ENCODE measurements around the gene PTPMT1. TPM values are rescaled to one million over a fixed set of nuclear protein-coding genes. Genes with fewer than 3 reads are reported as not detected.
"Not testable (repeated sequence)": the region's sequence is repeated elsewhere in the genome, so short reads cannot be mapped to it uniquely, and the experiment has no call there.

Gene PTPMT1
- total RNA-seq, 6 donors from 2014 or later = 69.1 to 188 (median 89.9) TPM

DNA sequence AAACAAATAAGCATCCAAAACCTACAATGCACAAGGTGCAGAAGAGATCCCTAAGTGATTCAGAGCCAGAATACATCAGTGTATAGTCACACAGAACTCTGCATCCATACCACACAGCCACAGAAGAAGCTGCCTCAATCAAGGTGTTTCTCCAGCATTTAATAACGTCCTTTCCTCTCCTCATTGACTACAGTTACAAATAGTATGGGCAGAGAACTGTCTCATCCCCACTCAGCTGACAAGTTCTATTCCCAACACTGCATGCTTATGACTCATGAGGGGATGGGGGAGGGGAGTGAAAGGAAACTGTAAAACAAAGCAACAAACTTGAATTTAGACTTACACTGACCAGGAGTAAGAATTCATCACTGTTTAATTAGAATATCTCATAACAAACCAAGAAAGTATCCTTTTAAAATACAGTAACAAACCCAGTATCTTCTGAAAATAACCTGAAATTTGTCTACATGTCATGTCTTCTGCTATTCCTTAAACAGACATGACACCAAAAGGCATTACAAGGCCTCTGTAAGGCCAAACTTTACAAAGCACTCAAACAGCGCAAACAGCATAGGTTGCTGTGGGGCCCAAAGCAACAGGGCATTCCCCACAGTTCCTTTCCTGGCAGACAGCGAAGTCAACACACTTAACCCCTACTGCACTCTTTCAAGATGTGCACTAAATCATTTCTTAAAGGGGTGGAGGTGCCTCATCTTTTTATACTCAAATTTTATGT lies 41.7 kb upstream of the PTPMT1 start:
- Histone ChIP-seq H3K27ac (peak overlapping the region; percentile 59 to 76 (median 66)), H3K27me3 (no peaks in the 10 kb centered on the region)

DNA sequence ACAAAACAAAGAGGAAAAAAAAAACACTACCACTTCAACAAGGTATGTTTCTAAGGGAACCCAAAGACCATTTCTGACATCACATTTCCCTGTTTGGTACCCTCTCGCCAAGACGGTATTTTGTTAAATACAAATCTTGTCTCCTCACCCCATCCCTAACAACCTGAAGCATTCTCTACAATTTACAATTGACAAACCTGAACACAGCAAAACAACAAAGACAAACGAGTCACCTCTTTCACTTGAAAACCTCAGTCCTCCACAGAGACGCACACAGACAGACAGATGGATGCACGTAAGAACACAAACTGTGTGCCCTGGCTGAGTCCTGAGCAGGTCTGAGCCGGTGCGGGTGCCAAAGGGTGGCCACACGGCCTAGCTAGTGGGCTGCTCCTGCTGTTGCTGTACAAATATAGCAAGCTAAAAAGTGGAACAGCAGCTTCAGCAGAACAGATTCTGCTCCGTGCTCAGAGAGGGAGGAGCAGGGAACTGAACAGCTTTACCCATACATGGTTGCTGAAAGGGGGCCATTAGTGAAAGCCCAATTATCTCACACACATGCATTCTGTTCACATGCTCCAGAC lies 41.0 kb upstream of the PTPMT1 start:
- peaks cover 39 to 74% (median 50%) of the 10 kb centered on the region in 4 donors for H3K4me1 ChIP-seq
- H3K36me3 ChIP-seq = no peaks in the 10 kb centered on the region
- WGBS, 2 donors = 25 to 37% methylated on average over 9 of the region's 9 CpGs
- ATAC-seq (ENCODE audit: low FRiP score in 2 of 2) (peak in 1 of 2 donors; percentile 56), DNase-seq (peak; percentile 45 to 52)
- no peak overlapping the region for H3K4me3 ChIP-seq
- TF ChIP-seq POLR2AphosphoS5 (IDR thresholded peaks at IDR 0.05) = no peak
- TF ChIP-seq POLR2A (IDR thresholded peaks at IDR 0.05) = no peak
- TF ChIP-seq, protein P1, sequence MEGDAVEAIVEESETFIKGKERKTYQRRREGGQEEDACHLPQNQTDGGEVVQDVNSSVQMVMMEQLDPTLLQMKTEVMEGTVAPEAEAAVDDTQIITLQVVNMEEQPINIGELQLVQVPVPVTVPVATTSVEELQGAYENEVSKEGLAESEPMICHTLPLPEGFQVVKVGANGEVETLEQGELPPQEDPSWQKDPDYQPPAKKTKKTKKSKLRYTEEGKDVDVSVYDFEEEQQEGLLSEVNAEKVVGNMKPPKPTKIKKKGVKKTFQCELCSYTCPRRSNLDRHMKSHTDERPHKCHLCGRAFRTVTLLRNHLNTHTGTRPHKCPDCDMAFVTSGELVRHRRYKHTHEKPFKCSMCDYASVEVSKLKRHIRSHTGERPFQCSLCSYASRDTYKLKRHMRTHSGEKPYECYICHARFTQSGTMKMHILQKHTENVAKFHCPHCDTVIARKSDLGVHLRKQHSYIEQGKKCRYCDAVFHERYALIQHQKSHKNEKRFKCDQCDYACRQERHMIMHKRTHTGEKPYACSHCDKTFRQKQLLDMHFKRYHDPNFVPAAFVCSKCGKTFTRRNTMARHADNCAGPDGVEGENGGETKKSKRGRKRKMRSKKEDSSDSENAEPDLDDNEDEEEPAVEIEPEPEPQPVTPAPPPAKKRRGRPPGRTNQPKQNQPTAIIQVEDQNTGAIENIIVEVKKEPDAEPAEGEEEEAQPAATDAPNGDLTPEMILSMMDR (IDR thresholded peaks at IDR 0.05) = no peak
- TF ChIP-seq EP300 (IDR thresholded peaks at IDR 0.05) = no peak
- H3K27ac ChIP-seq = peak overlapping the region; percentile 59 to 76 (median 66)
- H3K27me3 ChIP-seq = no peaks in the 10 kb centered on the region
- no peaks in the 10 kb centered on the region for H3K9me3 ChIP-seq

More for the DNA sequence above, 41.7 kb upstream of the PTPMT1 start:
- peak in 1 of 2 donors; percentile 67 for DNase-seq
- Histone ChIP-seq H3K9me3 (no peaks in the 10 kb centered on the region), H3K4me3 (no peak overlapping the region), H3K36me3 (no peaks in the 10 kb centered on the region), H3K4me1 (peaks cover 42 to 79% (median 55%) of the 10 kb centered on the region in 4 donors)
- WGBS, 2 donors = 10 to 15% methylated on average over 3 of the region's 3 CpGs
- peak; percentile 84 to 89 for ATAC-seq (ENCODE audit: low FRiP score in 2 of 2)
- TF ChIP-seq, protein P1 (IDR thresholded peaks at IDR 0.05) = no peak
- TF ChIP-seq POLR2A (IDR thresholded peaks at IDR 0.05) = no peak
- TF ChIP-seq POLR2AphosphoS5 (IDR thresholded peaks at IDR 0.05) = no peak
- TF ChIP-seq EP300 (IDR thresholded peaks at IDR 0.05) = peak in 2 of 4 donors; percentile 2 to 70

DNA sequence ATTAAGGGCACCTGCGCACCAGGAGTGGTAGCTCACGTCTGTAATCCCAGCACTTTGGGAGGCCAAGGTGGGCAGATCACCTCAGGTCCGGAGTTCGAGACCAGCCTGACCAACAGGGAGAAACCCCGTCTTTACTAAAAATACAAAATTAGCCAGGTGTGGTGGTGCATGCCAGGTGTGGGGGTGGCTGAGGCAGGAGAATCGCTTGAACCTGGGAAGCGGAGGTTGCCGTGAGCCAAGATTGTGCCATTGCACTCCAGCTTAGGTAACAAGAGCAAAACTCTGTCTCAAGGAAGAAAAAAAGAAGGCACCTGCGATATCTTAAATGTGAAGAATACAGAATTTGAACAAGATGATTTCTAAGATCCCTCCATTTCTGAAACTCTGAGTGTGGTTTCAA lies 39.4 kb upstream of the PTPMT1 start:
- not testable (repeated sequence) for H3K4me3 ChIP-seq; H3K9me3 ChIP-seq; H3K27me3 ChIP-seq; DNase-seq; ATAC-seq (ENCODE audit: low FRiP score in 2 of 2); H3K36me3 ChIP-seq
- 91 to 93% methylated on average over 9 of the region's 9 CpGs for WGBS, 2 donors
- Histone ChIP-seq H3K27ac (peak overlapping the region in 1 of 4 donors; percentile 7), H3K4me1 (peaks cover 37 to 63% (median 44%) of the 10 kb centered on the region in 4 donors)

DNA sequence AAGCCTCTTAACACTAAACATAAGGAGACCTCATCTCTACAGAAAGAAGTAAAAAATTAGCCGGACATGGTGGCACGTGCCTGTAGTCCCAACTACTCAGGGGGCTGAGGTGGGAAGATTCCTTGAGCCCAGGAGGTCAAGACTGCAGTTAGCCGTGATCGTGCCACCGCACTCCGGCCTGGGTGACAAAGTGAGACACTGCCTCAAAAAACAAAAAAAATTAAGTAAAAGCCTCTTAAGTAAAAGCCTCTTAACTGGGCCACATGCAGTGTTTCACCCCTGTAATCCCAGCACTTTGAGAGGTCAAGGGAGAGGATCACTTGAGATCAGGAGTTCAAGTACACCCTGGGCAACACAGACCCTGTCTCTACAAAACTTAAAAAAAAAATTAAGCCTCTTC lies 38.2 kb upstream of the PTPMT1 start:
- H3K27me3 ChIP-seq = no peaks in the 10 kb centered on the region
- H3K4me1 ChIP-seq = peaks cover 32 to 64% (median 40%) of the 10 kb centered on the region in 4 donors
- DNase-seq = no peak
- 86 to 89% methylated on average over 6 of the region's 6 CpGs for WGBS, 2 donors
- no peak for TF ChIP-seq POLR2AphosphoS5 (IDR thresholded peaks at IDR 0.05)
- TF ChIP-seq POLR2A (IDR thresholded peaks at IDR 0.05) = no peak
- TF ChIP-seq, protein P1 (IDR thresholded peaks at IDR 0.05) = no peak
- TF ChIP-seq EP300 (IDR thresholded peaks at IDR 0.05) = no peak
- no peak overlapping the region for H3K4me3 ChIP-seq
- H3K36me3 ChIP-seq = no peaks in the 10 kb centered on the region
- H3K27ac ChIP-seq = no peak overlapping the region
- no peak for ATAC-seq (ENCODE audit: low FRiP score in 2 of 2)
- H3K9me3 ChIP-seq = no peaks in the 10 kb centered on the region

DNA sequence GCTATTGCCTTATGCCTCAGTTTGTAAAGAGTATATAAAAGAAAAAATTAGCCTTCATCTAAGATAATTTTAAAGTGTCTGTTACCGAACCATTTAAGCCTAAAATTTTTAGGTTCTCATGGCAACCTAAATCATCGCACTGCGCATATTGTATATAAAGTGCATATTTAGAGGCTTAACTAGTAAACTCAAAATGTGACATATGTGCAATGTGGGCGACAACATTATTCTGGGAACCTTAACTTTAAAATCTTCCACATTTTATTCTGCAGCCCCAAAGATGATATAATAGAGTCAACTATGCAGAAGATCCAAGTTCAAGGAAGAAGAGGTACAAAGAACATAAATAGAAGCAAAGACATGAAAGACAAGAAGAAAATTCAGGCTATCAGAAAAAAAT lies 35.4 kb upstream of the PTPMT1 start:
- no peak for ATAC-seq (ENCODE audit: low FRiP score in 2 of 2)

DNA sequence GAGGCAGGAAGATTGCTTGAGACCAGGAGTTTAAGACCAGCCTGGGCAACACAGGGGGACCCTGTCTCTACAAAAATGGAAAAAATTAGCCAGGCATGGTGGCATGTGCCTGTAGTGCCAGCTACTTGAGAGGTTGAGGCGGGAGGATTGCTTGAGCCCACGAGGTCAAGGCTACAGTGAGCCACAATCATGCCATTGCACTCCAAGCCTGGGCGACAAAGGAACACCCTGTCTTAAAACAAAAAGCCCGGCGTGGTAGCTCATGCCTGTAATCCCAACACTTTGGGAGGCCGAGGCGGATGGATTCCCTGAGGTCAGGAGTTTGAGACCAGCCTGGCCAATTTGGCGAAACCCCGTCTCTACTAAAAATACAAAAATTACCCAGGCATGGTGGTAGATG lies 34.7 kb upstream of the PTPMT1 start:
- H3K4me3 ChIP-seq; H3K27ac ChIP-seq; ATAC-seq (ENCODE audit: low FRiP score in 2 of 2); H3K36me3 ChIP-seq; H3K9me3 ChIP-seq; H3K27me3 ChIP-seq; DNase-seq: not testable (repeated sequence)
- peaks cover 14 to 42% (median 25%) of the 10 kb centered on the region in 4 donors for H3K4me1 ChIP-seq
- 92 to 97% methylated on average over 7 to 9 of the region's 9 CpGs for WGBS, 2 donors

More for the DNA sequence above, 35.4 kb upstream of the PTPMT1 start:
- Histone ChIP-seq H3K4me1 (peaks cover 19 to 50% (median 30%) of the 10 kb centered on the region in 4 donors), H3K9me3 (no peaks in the 10 kb centered on the region), H3K36me3 (no peaks in the 10 kb centered on the region), H3K27ac (no peak overlapping the region), H3K4me3 (no peak overlapping the region), H3K27me3 (no peaks in the 10 kb centered on the region)
- 93 to 94% methylated on average over 4 of the region's 4 CpGs for WGBS, 2 donors
- DNase-seq = no peak
- TF ChIP-seq, protein P1 (IDR thresholded peaks at IDR 0.05) = no peak
- no peak for TF ChIP-seq POLR2AphosphoS5 (IDR thresholded peaks at IDR 0.05)
- no peak for TF ChIP-seq POLR2A (IDR thresholded peaks at IDR 0.05)
- no peak for TF ChIP-seq EP300 (IDR thresholded peaks at IDR 0.05)
